Measurements from ENCODE around the gene S100P. TPM values are rescaled to one million over a fixed set of nuclear protein-coding genes. Genes with fewer than 3 reads are reported as not detected.

The S100P gene
- total and polyA plus RNA-seq, 3 donors from 2014 or later: 0.19 to 3.5 (median 2.1) TPM

DNA sequence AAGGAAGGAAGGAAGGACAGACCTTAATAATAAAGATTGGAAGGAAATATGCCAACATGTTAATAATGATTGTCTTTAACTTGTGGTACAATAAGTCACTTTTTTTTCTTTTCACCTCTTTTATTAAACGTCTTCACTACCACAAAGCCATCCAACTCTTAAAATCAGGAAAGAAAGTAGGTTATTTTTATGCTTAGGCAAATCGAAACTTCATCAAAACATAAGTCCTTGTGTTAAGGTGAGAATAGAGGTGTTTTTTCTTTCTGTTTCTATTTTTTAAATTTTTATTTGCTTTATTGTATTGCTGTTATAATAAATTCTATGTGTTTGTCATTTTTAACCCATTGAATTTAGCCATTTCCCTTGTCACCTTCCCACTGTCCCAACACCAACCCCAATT lies 48.8 kb downstream of the S100P start:
- no peaks in the 10 kb centered on the region for H3K36me3 ChIP-seq (ENCODE audit: low read depth, missing control alignments)
- H3K4me3 ChIP-seq: no peak overlapping the region
- H3K27ac ChIP-seq: no peak overlapping the region
- no peaks in the 10 kb centered on the region for H3K27me3 ChIP-seq
- DNase-seq: no peak
- no peaks in the 10 kb centered on the region for H3K9me3 ChIP-seq
- no peak for TF ChIP-seq POLR2A (IDR thresholded peaks at IDR 0.05)
- TF ChIP-seq, protein P1, sequence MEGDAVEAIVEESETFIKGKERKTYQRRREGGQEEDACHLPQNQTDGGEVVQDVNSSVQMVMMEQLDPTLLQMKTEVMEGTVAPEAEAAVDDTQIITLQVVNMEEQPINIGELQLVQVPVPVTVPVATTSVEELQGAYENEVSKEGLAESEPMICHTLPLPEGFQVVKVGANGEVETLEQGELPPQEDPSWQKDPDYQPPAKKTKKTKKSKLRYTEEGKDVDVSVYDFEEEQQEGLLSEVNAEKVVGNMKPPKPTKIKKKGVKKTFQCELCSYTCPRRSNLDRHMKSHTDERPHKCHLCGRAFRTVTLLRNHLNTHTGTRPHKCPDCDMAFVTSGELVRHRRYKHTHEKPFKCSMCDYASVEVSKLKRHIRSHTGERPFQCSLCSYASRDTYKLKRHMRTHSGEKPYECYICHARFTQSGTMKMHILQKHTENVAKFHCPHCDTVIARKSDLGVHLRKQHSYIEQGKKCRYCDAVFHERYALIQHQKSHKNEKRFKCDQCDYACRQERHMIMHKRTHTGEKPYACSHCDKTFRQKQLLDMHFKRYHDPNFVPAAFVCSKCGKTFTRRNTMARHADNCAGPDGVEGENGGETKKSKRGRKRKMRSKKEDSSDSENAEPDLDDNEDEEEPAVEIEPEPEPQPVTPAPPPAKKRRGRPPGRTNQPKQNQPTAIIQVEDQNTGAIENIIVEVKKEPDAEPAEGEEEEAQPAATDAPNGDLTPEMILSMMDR (IDR thresholded peaks at IDR 0.05): no peak
- WGBS, 2 donors: 81 to 89% methylated on average over 2 of the region's 2 CpGs
- intact Hi-C loops (cut with DNase I; ENCODE audit: low total_unique reads): no loop called here
- H3K4me1 ChIP-seq: peaks cover 17% of the 10 kb centered on the region

DNA sequence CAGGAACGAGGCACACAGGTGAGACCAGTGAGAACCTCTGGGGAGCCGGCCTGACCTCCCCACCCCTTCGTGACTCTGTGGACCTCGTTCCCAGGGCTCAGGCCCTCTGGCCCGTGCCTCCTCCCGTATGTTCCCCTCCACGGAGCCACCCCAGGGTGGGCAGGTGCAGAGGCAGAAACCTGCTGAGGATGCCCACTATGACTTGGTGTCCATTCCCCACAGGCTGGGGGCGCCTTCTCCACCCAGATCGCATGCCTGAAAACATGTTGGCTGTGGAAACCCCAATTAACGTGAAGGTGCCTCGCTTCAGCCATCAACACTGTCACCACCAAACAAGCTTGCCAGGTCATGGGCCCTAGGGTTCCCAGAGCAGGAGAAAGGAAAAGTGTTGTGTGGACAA lies 49.3 kb downstream of the S100P start:
- 82 to 86% methylated on average over 11 of the region's 11 CpGs for WGBS, 2 donors
- TF ChIP-seq, protein P1 (IDR thresholded peaks at IDR 0.05): no peak
- TF ChIP-seq POLR2A (IDR thresholded peaks at IDR 0.05): no peak
- Histone ChIP-seq H3K4me3 (no peak overlapping the region), H3K4me1 (peaks cover 21% of the 10 kb centered on the region), H3K9me3 (no peaks in the 10 kb centered on the region), H3K27me3 (no peaks in the 10 kb centered on the region), H3K36me3 (ENCODE audit: low read depth, missing control alignments) (no peaks in the 10 kb centered on the region), H3K27ac (no peak overlapping the region)
- intact Hi-C loops (cut with DNase I; ENCODE audit: low total_unique reads): no loop called here
- no peak for DNase-seq

Other genes with a start within 250 kb of the S100P start
- 10 to 100 TPM in 1 of 2 donors, 1 to 10 TPM in 1; 7.9 to 13.1 TPM for gene PPP2R2C, start 221.3 kb upstream of the S100P start, total RNA-seq
- gene PPP2R2C, start 221.3 kb upstream of the S100P start, polyA plus RNA-seq (ENCODE audit: insufficient read depth, low read depth, low replicate concordance): 20.4 TPM
- 10 to 100 TPM; 17.0 to 23.7 TPM for gene MAN2B2, start 118.7 kb upstream of the S100P start, total RNA-seq
- gene MAN2B2, start 118.7 kb upstream of the S100P start, polyA plus RNA-seq (ENCODE audit: insufficient read depth, low read depth, low replicate concordance): 15.0 TPM
- gene MRFAP1, start 53.2 kb upstream of the S100P start, total RNA-seq: 100 to 1,000 TPM; 289 to 308 TPM
- gene MRFAP1, start 53.2 kb upstream of the S100P start, polyA plus RNA-seq (ENCODE audit: insufficient read depth, low read depth, low replicate concordance): 382 TPM
- gene MRFAP1L1, start 16.0 kb downstream of the S100P start, total RNA-seq: 10 to 100 TPM; 40.8 to 60.5 TPM
- gene MRFAP1L1, start 16.0 kb downstream of the S100P start, polyA plus RNA-seq (ENCODE audit: insufficient read depth, low read depth, low replicate concordance): 42.9 TPM
- 10 to 100 TPM; 21.3 to 27.3 TPM for gene BLOC1S4, start 22.3 kb downstream of the S100P start, total RNA-seq
- 10.2 TPM for gene BLOC1S4, start 22.3 kb downstream of the S100P start, polyA plus RNA-seq (ENCODE audit: insufficient read depth, low read depth, low replicate concordance)
- 10 to 100 TPM; 47.9 to 48.0 TPM for gene KIAA0232, start 88.8 kb downstream of the S100P start, total RNA-seq
- 22.7 TPM for gene KIAA0232, start 88.8 kb downstream of the S100P start, polyA plus RNA-seq (ENCODE audit: insufficient read depth, low read depth, low replicate concordance)
- 10 to 100 TPM; 87.6 to 98.8 TPM for gene TBC1D14, start 215.9 kb downstream of the S100P start, total RNA-seq
- 78.0 TPM for gene TBC1D14, start 215.9 kb downstream of the S100P start, polyA plus RNA-seq (ENCODE audit: insufficient read depth, low read depth, low replicate concordance)

Measured in testis (tissue), 3 donors.